NCI-H1105 (cell line): ENCODE results near the gene ZMIZ1.
A peak's percentile ranks its signal among the peaks of the same experiment; 100 is the strongest.

Source experiments
- DNase-seq: peaks from one replicate; lab custom pipeline; 2025; lab: John Stamatoyannopoulos, UW

ZMIZ1 gene

GRCh38 chr10:79170993-79171392, 102.2 kb downstream of the ZMIZ1 start:
- no peak for DNase-seq

GRCh38 chr10:79171504-79171903, 102.7 kb downstream of the ZMIZ1 start:
- DNase-seq: no peak

GRCh38 chr10:79172881-79173280, 104.1 kb downstream of the ZMIZ1 start:
- DNase-seq: no peak

GRCh38 chr10:79173582-79174262, 105.0 kb downstream of the ZMIZ1 start:
- no peak for DNase-seq

- DNase-seq: no peak
Measured at GRCh38 chr10:79176052-79176501, 107.3 kb downstream of the ZMIZ1 start.

- no peak for DNase-seq
Measured at GRCh38 chr10:79176949-79177602, 108.3 kb downstream of the ZMIZ1 start.

- no peak for DNase-seq
Measured at GRCh38 chr10:79178070-79178576, 109.4 kb downstream of the ZMIZ1 start.

GRCh38 chr10:79178614-79179163, 109.9 kb downstream of the ZMIZ1 start:
- DNase-seq: peak; percentile 59

GRCh38 chr10:79179164-79179956, 110.6 kb downstream of the ZMIZ1 start:
- peak; percentile 50 for DNase-seq

- DNase-seq: no peak
Measured at GRCh38 chr10:79179957-79180309, 111.2 kb downstream of the ZMIZ1 start.

GRCh38 chr10:79180414-79181221, 111.9 kb downstream of the ZMIZ1 start:
- no peak for DNase-seq

GRCh38 chr10:79181227-79181626, 112.5 kb downstream of the ZMIZ1 start:
- no peak for DNase-seq

GRCh38 chr10:79181698-79182521, 113.1 kb downstream of the ZMIZ1 start:
- no peak for DNase-seq

GRCh38 chr10:79182781-79183467, 114.2 kb downstream of the ZMIZ1 start:
- DNase-seq: no peak

- DNase-seq: no peak
Measured at GRCh38 chr10:79183468-79183865, 114.7 kb downstream of the ZMIZ1 start.

- no peak for DNase-seq
Measured at GRCh38 chr10:79184145-79184625, 115.4 kb downstream of the ZMIZ1 start.

- DNase-seq: no peak
Measured at GRCh38 chr10:79184657-79185056, 115.9 kb downstream of the ZMIZ1 start.

GRCh38 chr10:79185067-79185774, 116.5 kb downstream of the ZMIZ1 start:
- no peak for DNase-seq

GRCh38 chr10:79185796-79186374, 117.1 kb downstream of the ZMIZ1 start:
- no peak for DNase-seq
